ENCODE data around the gene KCNJ15.

DNA sequence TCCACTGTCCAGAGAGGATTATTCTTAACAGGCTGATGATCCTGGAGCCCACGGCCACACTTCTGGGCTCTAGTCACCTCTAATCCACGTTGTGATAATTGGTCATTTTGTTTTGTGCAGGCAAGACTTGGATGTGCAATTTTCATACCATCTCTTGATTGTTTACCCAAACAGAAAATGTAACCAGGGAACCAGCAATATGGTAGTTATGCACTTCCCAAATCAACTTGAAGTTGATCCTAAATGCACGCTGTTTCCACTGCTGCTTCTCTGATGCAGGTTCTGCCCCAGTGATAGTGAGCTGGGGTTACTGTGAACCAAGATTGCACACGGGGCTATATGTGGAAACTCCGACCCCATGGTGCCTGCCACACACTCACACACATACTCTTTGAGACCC lies 14.7 kb upstream of the KCNJ15 start:
- TF ChIP-seq JUND (IDR thresholded peaks at IDR 0.05) (no peak), CEBPB (IDR thresholded peaks at IDR 0.05; ENCODE audit: low read depth) (no peak), POLR2A (IDR thresholded peaks at IDR 0.05; ENCODE audit: borderline replicate concordance, extremely low read depth, insufficient read depth, insufficient read length) (no peak), FOSL1 (IDR thresholded peaks at IDR 0.05; ENCODE audit: low read depth) (no peak), POLR2AphosphoS5 (IDR thresholded peaks at IDR 0.05; ENCODE audit: low read depth, low read length) (no peak)
- TF ChIP-seq, protein P1, sequence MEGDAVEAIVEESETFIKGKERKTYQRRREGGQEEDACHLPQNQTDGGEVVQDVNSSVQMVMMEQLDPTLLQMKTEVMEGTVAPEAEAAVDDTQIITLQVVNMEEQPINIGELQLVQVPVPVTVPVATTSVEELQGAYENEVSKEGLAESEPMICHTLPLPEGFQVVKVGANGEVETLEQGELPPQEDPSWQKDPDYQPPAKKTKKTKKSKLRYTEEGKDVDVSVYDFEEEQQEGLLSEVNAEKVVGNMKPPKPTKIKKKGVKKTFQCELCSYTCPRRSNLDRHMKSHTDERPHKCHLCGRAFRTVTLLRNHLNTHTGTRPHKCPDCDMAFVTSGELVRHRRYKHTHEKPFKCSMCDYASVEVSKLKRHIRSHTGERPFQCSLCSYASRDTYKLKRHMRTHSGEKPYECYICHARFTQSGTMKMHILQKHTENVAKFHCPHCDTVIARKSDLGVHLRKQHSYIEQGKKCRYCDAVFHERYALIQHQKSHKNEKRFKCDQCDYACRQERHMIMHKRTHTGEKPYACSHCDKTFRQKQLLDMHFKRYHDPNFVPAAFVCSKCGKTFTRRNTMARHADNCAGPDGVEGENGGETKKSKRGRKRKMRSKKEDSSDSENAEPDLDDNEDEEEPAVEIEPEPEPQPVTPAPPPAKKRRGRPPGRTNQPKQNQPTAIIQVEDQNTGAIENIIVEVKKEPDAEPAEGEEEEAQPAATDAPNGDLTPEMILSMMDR (IDR thresholded peaks at IDR 0.05 in 2 of 3, conservative IDR thresholded peaks at IDR 0.05 in 1 of 3; ENCODE audit: borderline replicate concordance in 1 of 3, insufficient read depth in 1 of 3, low read depth in 2 of 3, low read length in 2 of 3) = no peak

Data from HCT116 (cell line).